Vagina (tissue), 2 donors: Measurements from ENCODE around the gene MDGA2.

Source experiments
- POLR2A ChIP-seq, 2 donors: fragments of 450-650 bp; IDR thresholded peaks; one replicate each; pipeline ENCODE4 v1.6.1; 2017; ENCODE audit warnings: antibody characterized with exemption in 2 of 2, mild to moderate bottlenecking in 2 of 2, moderate library complexity in 2 of 2
- POLR2AphosphoS5 ChIP-seq, 2 donors: sonication (generic); formaldehyde crosslinking; IDR thresholded peaks; one replicate each; pipeline ENCODE4 v1.9.0; 2017; ENCODE audit warnings: antibody characterized with exemption in 2 of 2, mild to moderate bottlenecking in 2 of 2, low read depth in 1 of 2; ENCODE audit not compliant: insufficient read depth in 1 of 2
- TF ChIP-seq, protein P1 (sequence below), 3 experiments: fragments of 450-650 bp in 2 of 3; fragments of 200-600 bp in 1 of 3; sonication (generic) in 1 of 3; IDR thresholded peaks; one replicate each; pipeline ENCODE4 v1.5.1; 2017 to 2019; ENCODE audit warnings: antibody characterized with exemption in 3 of 3, mild to moderate bottlenecking in 2 of 3, moderate library complexity in 2 of 3

DNA sequence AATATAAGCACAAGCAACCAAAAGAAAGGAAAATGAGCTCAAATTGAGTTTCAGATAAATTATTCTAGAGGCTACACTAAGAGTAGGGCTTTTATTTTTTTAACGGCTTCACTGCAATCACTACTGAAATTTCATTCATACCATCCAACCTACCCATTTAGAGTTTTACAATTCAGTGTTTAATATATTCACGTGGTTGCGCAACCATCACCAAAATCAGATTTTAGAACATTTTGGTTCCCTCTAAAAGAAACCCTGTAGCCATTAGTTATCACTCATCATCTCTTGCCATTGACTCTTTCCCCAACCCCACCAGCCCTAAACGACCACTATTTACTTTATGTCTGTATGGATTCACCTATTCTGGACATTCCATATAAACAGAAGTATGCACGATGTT, 401.5 kb downstream of the MDGA2 start:
- TF ChIP-seq, protein P1, sequence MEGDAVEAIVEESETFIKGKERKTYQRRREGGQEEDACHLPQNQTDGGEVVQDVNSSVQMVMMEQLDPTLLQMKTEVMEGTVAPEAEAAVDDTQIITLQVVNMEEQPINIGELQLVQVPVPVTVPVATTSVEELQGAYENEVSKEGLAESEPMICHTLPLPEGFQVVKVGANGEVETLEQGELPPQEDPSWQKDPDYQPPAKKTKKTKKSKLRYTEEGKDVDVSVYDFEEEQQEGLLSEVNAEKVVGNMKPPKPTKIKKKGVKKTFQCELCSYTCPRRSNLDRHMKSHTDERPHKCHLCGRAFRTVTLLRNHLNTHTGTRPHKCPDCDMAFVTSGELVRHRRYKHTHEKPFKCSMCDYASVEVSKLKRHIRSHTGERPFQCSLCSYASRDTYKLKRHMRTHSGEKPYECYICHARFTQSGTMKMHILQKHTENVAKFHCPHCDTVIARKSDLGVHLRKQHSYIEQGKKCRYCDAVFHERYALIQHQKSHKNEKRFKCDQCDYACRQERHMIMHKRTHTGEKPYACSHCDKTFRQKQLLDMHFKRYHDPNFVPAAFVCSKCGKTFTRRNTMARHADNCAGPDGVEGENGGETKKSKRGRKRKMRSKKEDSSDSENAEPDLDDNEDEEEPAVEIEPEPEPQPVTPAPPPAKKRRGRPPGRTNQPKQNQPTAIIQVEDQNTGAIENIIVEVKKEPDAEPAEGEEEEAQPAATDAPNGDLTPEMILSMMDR (IDR thresholded peaks at IDR 0.05), result no peak
- no peak for TF ChIP-seq POLR2AphosphoS5 (IDR thresholded peaks at IDR 0.05; ENCODE audit: insufficient read depth in 1 of 2, low read depth in 1 of 2)
- no peak for TF ChIP-seq POLR2A (IDR thresholded peaks at IDR 0.05)
